NCI-H1048 (cell line): ENCODE data around the gene KDM4F.
"Not testable (repeated sequence)": the region's sequence is repeated elsewhere in the genome, so short reads cannot be mapped to it uniquely, and the experiment has no call there.

ENCODE experiments used
- DNase-seq: peaks from one replicate; lab custom pipeline; 2025; lab: John Stamatoyannopoulos, UW

KDM4F gene

DNA sequence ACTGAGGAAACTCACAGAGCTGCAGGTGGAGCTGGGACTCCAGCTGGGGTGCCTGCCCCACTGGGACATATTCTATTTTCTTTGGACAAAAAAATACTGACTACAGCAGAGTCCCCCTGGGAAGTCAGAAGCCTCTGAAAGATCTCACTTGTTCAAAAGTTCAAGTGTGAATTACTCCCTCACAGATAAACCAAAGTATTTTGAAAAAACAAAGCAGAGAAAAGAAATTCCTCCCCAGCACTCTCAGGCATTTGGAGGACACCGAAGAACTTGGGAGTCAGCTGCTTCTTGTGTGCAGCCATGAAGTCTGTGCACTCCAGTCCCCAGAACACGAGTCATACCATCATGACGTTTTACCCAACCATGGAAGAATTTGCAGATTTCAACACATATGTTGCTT, at the start of gene KDM4F:
KDM4F (plus strand) TSS at position 301 of the 400 bp plus-strand sequence.
- DNase-seq, result not testable (repeated sequence)

DNA sequence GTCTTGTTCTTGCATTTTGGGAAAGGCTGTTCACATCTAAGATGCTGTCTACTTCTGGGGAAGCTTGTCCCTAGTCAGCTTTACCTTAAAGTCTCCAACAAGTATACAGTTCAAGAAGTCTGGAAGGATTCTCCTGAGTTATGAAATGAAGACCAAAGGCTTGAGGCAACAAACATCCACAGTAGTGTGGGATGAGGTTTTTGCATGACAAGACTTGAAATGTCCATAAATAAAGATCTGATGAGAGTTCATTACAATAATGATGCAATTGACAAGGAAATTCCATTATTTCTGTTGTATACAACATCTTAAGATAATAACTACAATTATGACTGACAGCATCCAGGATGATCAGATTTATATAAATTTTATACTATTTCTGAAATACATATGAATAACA, 45.5 kb upstream of the KDM4F start:
- DNase-seq, result no peak

DNA sequence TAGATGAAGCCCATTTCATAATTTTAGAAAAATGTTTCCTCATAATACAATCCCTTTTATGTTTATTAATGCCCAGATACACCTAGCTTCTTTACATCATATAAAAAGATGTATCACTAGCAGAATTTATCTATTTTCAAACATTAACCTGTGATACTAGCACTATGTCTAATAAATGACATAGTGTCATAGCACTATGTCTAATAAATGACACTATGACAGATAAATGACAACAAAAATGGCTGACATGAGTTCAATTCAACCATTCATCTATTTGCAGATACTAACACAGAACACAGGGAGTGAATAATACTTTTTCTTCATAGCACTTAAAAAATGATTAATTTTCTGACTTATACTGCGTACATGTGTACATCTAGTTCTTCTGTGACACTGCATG, 43.6 kb upstream of the KDM4F start:
- no peak for DNase-seq

DNA sequence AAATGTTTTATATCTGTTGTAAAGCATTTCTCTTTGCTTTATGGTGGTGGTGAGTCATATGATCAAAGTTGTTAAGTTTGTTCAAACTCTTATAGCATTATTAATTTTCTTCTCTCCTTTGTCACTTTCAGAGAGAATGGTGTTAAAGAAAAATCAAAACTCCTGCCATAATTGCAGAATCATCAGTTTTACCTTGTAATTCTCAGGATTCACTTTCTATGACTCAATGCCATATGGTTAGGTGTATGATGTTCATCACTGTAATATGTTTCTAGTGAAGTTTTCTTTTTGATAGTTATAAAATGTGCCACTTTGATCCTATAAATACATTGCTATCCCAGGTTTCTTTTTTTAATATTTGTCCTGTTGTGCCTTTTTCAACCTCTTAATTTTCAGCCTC, 37.8 kb upstream of the KDM4F start:
- DNase-seq, result no peak

DNA sequence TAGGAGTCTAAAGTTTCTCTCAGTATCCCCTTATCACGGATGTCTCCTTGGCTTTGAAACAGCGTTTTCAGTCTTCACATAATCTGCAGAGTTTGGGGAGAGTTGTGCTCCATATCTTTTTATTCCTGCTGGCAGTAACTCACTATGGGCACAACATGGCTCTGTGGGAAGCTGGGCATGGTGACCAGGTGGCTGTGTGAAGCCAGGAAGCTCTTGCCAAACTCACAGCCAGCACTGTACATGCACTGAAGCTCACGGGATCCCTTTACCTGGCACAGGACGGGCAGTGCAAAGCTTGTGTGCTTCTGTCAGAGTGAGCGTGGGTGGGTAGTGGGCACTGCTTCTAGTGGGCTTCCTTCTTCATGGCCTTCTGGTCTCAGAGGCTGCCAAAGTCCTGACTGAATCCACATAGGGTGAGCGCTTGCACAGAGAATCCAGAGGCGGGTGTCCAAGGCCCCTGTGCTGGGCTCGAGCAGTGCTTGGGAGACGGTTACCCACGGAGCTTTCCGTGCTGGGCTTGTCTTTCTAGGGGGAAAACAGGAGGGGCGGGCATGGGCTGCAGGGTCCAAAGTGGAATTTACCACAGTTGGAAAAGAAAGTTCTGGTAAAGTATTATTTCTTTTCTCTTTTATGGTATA, 34.9 kb upstream of the KDM4F start:
- no peak for DNase-seq

DNA sequence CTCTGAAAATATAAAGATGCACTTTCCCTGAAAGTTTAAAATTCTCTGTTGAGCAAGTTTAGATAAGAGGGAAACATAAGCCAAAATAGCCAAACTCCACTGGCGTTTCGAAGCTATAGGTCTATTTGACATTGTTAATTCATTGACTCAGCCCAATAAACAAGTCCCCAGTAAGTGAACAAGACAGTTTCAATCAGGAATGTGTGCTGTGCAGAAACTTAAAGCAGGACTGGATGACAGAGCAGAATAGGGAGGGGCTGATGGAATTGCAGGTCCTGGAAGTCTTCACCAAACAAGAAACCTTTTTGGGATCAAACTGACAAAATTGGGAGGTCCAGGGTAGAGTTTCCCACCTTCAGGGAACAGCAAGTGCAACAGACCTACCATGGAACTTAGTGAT, 33.1 kb upstream of the KDM4F start:
- DNase-seq, result no peak

DNA sequence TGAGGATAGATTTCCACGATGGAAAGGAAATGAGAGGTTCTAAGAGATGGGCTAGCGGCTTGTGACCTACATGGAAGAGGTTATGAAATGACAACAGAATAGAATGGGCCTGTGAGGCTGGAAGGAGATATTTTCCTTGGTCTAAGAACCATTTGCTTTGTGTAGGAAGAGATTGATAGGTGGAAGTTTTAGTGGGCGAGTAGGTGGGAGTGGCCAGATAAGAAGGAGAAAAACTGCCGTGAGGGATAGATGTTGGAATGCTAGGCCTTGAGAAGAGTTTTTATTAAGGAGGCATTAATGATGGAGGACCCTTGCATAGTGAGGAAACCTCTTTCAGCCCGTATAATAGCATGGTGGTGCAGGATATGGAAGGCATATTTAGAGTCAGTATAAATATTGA, 27.8 kb upstream of the KDM4F start:
- DNase-seq, result not testable (repeated sequence)

DNA sequence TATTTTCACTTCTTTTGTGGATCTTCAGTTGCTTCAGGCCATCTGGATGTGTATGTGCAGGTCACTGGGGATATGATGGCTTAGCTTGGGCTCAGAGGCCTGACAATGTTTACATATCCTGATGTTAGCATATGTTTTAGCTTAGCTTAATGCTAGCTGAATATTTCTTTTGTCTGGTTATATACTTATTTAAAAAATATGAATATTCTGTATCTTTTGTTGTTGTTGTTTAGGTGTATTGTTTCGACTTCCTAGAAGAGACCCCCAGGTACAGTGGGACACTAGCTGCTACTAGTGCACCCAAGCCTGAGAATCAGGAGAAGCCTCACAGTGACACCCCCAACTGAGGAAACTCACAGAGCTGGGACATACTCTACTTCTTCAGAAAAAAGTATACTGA, 24.3 kb upstream of the KDM4F start, which contains the start of gene KDM4E:
KDM4E (plus strand) TSS at position 301 of the 400 bp plus-strand sequence. CDS start 300 bp downstream, outside the sequence.
- no peak for DNase-seq

DNA sequence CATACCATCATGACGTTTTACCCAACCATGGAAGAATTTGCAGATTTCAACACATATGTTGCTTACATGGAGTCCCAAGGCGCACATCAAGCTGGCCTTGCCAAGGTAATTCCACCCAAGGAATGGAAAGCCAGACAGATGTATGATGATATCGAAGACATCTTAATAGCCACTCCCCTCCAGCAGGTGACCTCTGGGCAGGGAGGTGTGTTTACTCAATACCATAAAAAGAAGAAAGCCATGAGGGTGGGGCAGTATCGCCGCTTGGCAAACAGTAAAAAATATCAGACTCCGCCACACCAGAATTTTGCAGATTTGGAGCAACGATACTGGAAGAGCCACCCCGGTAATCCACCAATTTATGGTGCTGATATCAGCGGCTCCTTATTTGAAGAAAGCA, 23.6 kb upstream of the KDM4F start:
- not testable (repeated sequence) for DNase-seq

DNA sequence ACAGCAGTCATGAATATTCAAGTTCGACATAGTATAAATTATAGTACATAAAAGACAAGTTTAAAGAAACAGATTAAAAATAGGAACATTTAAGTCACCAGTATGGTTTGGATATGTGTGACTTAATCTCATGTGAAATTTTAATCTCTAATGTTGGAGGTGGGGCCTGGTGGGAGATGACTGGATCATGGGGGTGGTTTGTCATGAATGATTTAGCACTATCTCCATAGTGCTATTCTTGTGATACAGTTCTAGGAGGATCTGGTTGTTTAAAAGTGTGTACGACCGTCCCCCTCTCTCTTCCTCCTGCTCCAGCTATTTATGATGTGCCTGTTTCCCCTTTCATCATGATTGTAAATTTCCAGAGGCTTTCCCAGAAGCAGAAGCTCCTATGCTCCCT, 20.9 kb upstream of the KDM4F start:
- no peak for DNase-seq

DNA sequence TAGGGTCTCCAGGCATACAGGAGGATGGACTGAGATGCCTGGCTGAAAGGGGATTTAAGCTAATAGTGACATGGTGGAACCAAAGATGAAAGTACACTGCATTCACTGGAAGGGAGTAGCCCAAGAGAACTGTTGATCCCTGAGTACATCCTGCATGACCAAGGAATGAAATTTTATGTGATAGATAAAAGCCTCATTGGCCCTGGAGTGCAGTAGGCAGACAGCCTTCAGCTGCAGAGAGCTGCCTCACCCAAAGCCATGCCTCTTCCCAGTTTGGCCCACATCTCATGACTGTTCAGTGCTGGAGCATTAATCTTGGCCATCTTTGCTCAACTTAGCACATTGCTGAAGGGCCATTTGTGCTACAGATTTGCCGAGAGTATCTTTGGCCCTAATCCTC, 16.2 kb upstream of the KDM4F start:
- DNase-seq, result no peak

DNA sequence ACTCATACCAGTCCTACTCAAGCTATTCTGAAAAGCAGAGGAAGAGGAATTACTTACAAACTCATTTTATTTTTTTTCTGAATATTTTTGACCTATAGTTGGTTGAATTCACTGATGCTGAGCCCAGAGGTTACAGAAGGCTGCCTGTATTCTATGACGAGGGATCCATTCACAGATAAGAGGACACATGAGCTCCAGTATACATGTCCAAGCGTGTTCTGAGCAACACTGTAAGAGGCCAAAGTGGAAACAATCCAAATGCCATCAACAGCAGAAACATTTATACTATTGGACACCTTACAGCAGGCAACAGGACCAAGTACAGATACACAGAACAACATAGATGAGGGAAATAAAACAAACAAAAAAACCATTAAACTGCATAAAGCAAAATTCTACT, 13.9 kb upstream of the KDM4F start:
- no peak for DNase-seq

DNA sequence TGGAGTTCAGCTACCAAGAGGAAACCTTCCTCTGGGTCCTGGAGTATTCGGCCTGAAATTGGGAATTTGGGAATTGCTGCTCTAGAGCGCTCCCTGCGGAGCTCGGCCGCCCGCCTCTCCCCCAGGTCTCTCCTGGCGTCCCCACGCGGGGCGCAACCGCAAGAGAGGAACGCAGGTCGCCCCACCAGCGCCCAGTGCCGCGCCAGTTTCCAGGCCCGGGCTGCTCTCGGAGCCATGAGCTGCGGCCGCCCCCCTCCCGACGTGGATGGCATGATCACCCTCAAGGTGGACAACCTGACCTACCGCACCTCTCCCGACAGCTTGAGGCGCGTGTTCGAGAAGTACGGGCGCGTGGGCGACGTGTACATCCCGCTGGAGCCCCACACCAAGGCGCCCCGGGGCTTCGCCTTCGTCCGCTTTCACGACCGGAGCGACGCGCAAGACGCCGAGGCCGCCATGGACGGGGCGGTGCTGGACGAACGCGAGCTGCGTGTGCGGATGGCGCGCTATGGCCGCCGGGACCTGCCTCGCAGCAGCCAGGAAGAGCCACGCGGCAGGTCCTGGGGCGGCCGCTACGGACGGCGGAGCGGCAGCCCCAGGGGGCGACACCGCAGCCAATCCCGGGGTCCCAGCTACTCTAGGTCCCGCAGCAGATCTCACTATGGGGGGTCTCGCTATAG, 11.7 kb upstream of the KDM4F start:
- not testable (repeated sequence) for DNase-seq

DNA sequence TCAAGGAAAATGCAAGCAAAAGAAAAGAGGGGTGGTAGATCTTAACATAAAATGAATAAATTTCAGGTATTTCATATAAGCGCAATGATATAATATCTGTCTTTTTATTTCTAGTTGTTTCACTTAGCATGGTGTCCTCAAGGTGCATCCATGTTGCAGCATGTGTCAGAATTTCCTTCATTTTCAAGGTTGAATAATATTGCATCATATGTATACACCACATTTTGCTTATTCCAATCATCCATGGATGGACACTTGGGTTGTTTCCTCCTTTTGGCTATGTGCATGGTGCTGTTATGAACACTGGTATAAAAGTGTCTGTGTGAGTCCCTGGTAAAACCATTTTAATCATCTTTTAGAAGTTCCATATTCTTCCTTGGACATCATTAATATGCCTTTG, 7.0 kb upstream of the KDM4F start:
- no peak for DNase-seq

DNA sequence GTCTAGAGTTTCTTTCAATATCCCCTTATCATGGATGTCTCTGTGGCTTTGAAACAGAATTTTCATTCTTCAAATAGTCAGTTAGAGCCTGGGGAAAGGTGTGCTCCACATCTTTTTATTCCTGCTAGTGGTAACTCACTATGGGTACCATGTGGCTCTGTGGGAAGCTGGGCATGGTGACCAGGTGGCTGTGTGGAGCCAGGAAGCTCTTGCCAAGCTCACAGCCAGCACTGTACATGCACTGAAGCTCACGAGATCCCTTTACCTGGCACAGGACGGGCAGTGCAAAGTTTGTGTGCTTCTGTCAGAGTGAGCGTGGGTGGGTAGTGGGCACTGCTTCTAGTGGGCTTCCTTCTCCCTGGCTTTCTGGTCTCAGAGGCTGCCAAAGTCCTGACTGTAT, 6.3 kb upstream of the KDM4F start:
- DNase-seq, result no peak

DNA sequence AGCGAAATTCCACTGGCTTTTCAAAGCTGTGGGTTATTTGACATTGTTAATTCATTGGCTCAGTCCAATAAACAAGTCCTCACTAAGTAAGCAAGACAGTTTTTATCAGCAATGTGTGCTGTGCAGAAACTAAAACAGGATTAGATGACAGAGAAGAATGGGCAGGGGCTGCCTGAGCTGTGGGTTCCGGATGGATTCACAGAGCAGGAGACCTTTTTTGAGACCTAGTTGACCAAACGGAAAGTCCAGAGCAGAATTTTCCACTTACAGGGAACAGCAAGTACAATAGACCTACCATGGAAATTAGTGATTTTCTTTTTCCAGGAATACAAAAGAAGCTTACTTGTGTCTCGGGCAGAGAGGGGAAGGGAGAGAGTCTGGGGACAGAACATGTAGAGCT, 5.2 kb upstream of the KDM4F start:
- no peak for DNase-seq

DNA sequence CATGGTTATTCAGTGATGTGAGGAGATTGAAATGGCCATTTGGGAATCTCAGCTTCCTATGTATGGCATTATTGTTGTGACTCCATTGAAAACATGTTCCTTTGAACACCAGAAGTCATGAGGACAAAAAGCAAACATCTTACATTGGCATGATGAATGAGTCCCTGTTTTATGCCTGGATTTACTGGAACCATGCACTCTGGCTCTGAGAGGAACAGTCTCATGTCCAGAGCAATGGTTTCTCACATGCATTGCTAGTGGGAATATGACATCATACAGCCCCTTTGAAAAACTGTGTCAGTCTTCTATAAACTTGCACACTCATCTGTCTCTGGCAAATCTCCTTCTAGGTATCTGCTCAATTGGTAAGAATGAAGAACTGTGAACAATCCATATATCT, 3.4 kb upstream of the KDM4F start:
- DNase-seq, result no peak

DNA sequence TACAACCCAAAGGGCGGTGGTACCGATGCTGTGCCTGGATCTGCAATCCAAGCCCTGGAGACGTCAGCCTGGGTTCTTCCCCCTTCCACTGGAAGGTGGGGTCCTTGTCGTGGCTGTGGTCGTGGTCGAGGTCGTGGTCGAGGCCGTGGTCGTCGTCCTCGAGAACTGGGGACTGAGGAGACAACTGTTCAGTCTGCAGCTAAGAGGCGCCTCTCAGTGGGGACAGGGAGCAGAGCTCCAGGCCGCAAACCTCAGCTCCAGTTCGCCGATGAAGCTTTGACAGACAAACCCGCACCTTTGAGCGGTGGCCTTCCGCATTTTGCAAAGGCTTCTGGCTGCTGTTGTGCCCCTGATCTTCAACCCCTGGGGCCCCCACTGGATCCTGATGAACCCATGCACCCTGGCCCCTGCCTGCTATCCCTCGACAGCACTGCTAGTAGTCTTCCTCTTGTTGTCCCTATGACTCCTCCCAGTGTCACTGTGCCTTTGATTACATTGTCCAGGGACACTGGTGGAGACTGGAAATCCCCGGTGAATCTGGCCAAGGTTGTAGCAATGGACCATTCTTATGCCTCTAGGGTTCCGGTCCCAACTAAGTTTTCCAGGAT, 1.5 kb downstream of the KDM4F start:
- DNase-seq, result no peak

DNA sequence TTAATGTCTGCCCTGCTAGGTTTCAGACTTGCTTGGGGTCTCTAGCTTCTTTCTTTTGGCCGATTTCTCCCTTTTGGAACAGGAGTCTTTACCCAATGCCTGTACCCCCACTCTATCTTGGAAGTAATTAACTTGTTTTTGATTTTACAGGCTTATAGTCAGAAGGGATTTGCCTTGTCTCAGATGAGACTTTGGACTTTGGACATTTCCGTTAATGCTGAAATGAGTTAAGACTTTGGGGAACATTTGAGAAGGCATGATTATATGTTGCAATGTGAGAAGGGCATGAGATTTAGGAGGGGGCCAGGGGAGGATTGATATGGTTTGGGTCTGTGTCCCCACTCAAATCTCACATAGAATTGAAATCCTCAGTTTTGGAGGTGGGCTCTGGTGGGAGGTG, 5.1 kb downstream of the KDM4F start:
- DNase-seq, result no peak

DNA sequence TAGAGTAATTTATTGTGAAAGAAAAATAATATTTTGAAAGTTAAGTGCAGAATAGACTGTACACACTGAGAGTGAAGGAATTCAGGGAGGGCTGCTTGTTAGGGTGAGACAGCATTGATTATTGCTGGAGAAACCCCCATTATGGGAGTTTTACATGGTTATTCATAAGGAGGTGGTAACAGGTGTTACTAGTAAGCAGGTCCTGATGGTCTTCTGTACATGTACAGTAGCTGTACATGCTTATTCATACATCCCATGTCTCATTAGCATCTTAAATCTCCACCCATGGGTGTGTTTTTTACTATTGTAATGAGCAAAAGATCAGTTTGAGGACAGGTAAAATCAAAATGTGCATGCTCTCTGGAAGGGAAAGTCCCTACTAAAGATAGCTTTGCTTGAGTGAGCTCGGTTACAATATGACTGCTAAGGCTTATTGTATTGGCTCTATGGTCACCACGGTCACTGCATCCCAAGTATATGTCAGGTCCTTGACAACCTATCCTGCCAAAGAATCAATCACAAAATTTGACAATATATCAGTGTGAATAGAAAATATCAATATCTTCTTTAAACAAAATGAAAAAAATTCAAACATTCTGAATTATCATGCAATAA, 6.2 kb downstream of the KDM4F start:
- no peak for DNase-seq

DNA sequence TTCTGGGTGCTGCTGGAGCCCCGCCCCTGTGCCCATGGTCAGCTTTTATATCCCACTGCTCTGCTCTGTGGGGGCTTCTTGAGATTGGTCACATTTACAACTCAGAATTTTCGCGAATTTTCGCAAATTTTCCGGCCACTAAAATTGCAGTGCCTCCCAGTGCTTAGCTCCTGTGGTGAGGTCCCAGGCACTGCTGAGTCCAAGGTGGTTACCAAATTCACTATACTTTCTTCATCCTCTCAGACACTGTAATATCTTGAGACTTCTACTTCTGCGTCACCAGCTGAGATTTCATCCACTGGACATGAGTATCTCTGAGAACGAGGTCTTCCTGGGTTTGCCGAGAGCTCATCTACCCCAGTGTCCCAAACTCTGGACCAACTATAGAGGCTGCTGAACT, 8.7 kb downstream of the KDM4F start:
- DNase-seq, result no peak

DNA sequence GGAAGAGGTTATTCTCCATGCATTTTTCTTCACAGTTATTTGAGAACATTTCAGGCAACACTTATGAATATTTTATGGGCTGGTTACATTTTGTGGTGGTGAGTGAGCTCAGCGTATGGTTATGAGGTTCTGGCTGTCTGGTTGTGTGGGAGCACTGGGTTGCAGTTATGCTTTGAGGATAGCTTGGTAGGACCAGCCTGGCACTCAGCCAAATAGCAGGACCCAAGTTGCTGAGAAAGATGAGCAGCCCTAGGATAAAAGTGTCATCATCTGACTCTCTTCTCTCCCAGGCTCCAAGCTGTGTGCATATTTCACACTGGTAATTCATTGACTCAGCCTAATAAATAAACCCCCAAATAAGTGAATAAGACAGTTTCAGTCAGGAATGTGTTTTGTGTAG, 9.4 kb downstream of the KDM4F start:
- DNase-seq, result no peak

DNA sequence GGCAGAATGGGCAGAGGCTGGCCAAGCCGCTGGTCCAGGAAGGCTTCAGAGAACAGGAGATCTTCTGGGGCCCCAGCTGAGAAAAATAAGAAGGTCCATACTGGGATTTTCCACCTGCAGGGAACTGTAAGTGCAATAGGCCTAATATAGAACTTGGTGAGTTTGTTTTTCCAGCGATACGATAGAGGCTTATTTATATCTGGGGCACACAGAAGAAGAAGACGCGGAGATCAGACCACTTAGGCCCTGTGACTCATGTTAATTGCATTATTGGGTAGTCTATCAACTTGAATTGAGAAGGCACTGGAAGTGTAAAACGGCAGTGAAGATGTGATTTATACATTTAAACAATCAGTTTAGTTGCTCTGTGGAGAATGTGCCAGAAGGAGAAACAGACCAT, 9.8 kb downstream of the KDM4F start:
- no peak for DNase-seq
